Measurements from ENCODE around the gene KRT38. TPM values are rescaled to one million over a fixed set of nuclear protein-coding genes. Genes with fewer than 3 reads are reported as not detected.

KRT38 gene
- total RNA-seq, 4 donors from 2014 or later: not detected

- TF ChIP-seq CTCF (IDR thresholded peaks at IDR 0.05; ENCODE audit: low read depth): no peak
Observed at GRCh38 chr17:41449008-41449407, 8.2 kb upstream of the KRT38 start.

GRCh38 chr17:41448506-41448905 lies 7.7 kb upstream of the KRT38 start:
- no peak for TF ChIP-seq CTCF (IDR thresholded peaks at IDR 0.05; ENCODE audit: low read depth)

GRCh38 chr17:41446806-41447205 lies 6.0 kb upstream of the KRT38 start:
- no peak for TF ChIP-seq CTCF (IDR thresholded peaks at IDR 0.05; ENCODE audit: low read depth)

- TF ChIP-seq CTCF (IDR thresholded peaks at IDR 0.05; ENCODE audit: low read depth): no peak
Observed at GRCh38 chr17:41444640-41445039, 3.9 kb upstream of the KRT38 start.

GRCh38 chr17:41444186-41444585 lies 3.4 kb upstream of the KRT38 start:
- TF ChIP-seq CTCF (IDR thresholded peaks at IDR 0.05; ENCODE audit: low read depth): no peak

- TF ChIP-seq CTCF (IDR thresholded peaks at IDR 0.05; ENCODE audit: low read depth): no peak
Observed at GRCh38 chr17:41442739-41443138, 2.0 kb upstream of the KRT38 start.

GRCh38 chr17:41439375-41439774 lies 1.4 kb downstream of the KRT38 start:
- no peak for TF ChIP-seq CTCF (IDR thresholded peaks at IDR 0.05; ENCODE audit: low read depth)

Measured in subcutaneous adipose tissue (tissue), 4 donors.